ENCODE results near the gene C6orf163.

Gene C6orf163

GRCh38 chr6:87357479-87358196 lies 13.0 kb downstream of the C6orf163 start:
- DNase-seq: no peak

GRCh38 chr6:87364602-87365252 lies 20.1 kb downstream of the C6orf163 start:
- DNase-seq: no peak

- no peak for DNase-seq
Observed at GRCh38 chr6:87366072-87366827, 21.6 kb downstream of the C6orf163 start.

GRCh38 chr6:87366899-87367298 lies 22.3 kb downstream of the C6orf163 start:
- DNase-seq: no peak

- no peak for DNase-seq
Observed at GRCh38 chr6:87373377-87373776, 28.8 kb downstream of the C6orf163 start.

- no peak for DNase-seq
Observed at GRCh38 chr6:87375315-87375714, 30.7 kb downstream of the C6orf163 start.

- no peak for DNase-seq
Observed at GRCh38 chr6:87376643-87377042, 32.0 kb downstream of the C6orf163 start.

GRCh38 chr6:87378947-87379346 lies 34.3 kb downstream of the C6orf163 start:
- no peak for DNase-seq

GRCh38 chr6:87382861-87383260 lies 38.2 kb downstream of the C6orf163 start:
- DNase-seq: no peak

GRCh38 chr6:87384038-87384437 lies 39.4 kb downstream of the C6orf163 start:
- DNase-seq: no peak

GRCh38 chr6:87384449-87384848 lies 39.8 kb downstream of the C6orf163 start:
- DNase-seq: no peak

- no peak for DNase-seq
Observed at GRCh38 chr6:87391334-87391733, 46.7 kb downstream of the C6orf163 start.

- DNase-seq: peak; percentile 35
Observed at GRCh38 chr6:87393026-87393622, 48.5 kb downstream of the C6orf163 start.

- DNase-seq: no peak
Observed at GRCh38 chr6:87395431-87395830, 50.8 kb downstream of the C6orf163 start.

GRCh38 chr6:87396595-87397392 lies 52.2 kb downstream of the C6orf163 start:
- DNase-seq: no peak

- no peak for DNase-seq
Observed at GRCh38 chr6:87397656-87398055, 53.0 kb downstream of the C6orf163 start.

- no peak for DNase-seq
Observed at GRCh38 chr6:87401832-87402231, 57.2 kb downstream of the C6orf163 start.

GRCh38 chr6:87407561-87407900 lies 62.9 kb downstream of the C6orf163 start:
- DNase-seq: no peak

- DNase-seq: peak; percentile 73
Observed at GRCh38 chr6:87407901-87408720, 63.5 kb downstream of the C6orf163 start, which contains the start of gene CFAP206. Gene CFAP206, plus strand, starts transcription at chr6:87407972. Its CDS starts 1,868 bp downstream, at chr6:87409840.

- no peak for DNase-seq
Observed at GRCh38 chr6:87408721-87409155, 64.1 kb downstream of the C6orf163 start.
